Measurements from ENCODE around the gene PLXNB3.
"Not testable (repeated sequence)": the region's sequence is repeated elsewhere in the genome, so short reads cannot be mapped to it uniquely, and the experiment has no call there.

The PLXNB3 gene

GRCh38 chrX:153763989-153764755 lies at the start of gene PLXNB3:
PLXNB3 (plus strand) TSS chrX:153764249; CDS start chrX:153765536, 1,287 bp downstream.
- DNase-seq (ENCODE audit: low read depth): peak; percentile 14

DNA sequence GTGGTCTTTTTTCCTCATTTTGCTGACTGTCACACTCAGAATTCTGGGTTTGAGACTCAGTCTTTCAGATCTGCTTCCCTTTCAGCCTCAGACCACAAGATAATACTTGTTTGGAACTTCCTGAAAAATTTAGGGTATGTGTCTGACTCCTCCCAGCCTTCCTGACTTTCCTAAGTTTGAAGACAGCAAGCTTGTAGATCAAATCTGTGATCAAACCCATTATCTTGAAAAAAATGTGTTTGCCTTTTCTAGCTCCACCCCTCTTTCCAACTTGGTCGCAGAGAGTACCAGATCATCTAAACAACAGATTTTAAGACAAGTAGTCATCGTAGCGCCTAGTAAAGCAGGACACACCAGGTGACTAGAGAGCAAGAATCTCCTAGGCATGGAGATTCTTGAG lies 49.8 kb upstream of the PLXNB3 start:
- DNase-seq (ENCODE audit: low read depth): no peak

DNA sequence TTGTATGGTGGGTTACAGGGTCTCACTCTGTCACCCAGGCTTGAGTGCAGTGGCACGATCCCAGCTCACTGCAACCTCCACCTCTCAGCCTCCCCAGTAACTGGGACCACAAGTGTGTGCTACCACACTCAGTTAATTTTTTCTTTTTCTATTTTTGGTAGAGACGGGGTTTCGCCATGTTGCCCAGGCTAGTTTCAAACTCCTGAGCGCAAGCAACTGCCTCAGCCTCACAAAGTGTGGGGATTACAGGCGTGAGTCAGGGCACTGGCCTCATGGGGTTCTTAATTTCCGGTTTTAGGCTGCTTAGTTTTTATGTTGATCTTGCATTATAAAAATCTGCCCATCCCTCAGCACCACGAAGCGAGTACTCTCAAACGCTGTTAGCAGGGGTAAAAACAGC lies 46.6 kb upstream of the PLXNB3 start:
- DNase-seq (ENCODE audit: low read depth): no peak

GRCh38 chrX:153719238-153719637 lies 44.8 kb upstream of the PLXNB3 start:
- no peak for DNase-seq (ENCODE audit: low read depth)

- no peak for DNase-seq (ENCODE audit: low read depth)
These were observed 44.3 kb upstream of the PLXNB3 start for GRCh38 chrX:153719701-153720100.

- DNase-seq (ENCODE audit: low read depth): no peak
These were observed 41.2 kb upstream of the PLXNB3 start for GRCh38 chrX:153722704-153723350.

GRCh38 chrX:153723351-153724251 lies 40.4 kb upstream of the PLXNB3 start:
- DNase-seq (ENCODE audit: low read depth): no peak

GRCh38 chrX:153724252-153725038 lies 39.6 kb upstream of the PLXNB3 start, which contains the start of the genes ABCD1 and BCAP31:
ABCD1 (plus strand) TSS chrX:153724856; CDS start chrX:153725267, 411 bp downstream.
BCAP31 (minus strand) TSS chrX:153724387; CDS start chrX:153723244, 1,143 bp downstream.
- DNase-seq (ENCODE audit: low read depth): peak; percentile 23

GRCh38 chrX:153725039-153725831 lies 38.8 kb upstream of the PLXNB3 start:
- no peak for DNase-seq (ENCODE audit: low read depth)

- no peak for DNase-seq (ENCODE audit: low read depth)
These were observed 38.2 kb upstream of the PLXNB3 start for GRCh38 chrX:153725832-153726285.

GRCh38 chrX:153726286-153727122 lies 37.5 kb upstream of the PLXNB3 start:
- no peak for DNase-seq (ENCODE audit: low read depth)

DNA sequence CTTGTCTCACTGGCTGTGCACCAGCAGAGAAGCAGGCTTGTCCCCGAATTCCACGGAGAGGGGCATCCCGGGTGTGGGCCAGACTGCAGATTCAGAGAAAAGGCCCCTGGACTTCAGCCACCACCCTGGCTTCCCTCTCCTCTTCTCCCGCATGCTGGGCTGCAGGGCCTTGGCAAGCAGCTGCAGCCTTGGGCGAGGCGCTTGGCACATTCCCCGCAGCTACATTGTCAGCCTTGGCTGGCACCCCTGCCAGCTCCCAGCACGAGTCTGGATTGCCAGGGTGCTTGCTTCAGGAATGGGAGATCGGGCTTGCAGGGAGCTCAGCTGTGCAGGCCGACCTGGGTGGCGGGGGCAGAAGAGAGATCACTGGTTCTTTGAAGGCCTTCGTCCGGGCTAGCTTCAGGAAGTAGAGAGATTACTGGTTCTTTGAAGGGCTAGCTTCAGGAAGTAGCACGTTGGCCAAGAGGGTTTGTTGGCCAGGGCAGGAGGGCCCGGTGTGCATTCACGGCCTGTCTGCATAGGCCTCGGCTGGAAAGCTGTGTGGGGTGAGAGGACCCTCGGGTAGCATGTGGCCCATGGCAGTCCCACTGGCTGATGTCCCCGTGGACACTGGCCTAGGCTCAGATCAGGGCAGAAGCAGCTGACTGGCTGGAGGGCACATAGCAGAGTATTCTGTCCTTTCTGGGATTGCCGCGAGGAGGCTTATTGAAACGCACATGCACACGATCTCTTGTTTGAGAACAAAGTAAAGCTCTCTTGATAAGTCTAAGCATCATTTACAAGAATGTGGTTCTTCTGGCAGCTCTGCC lies 36.7 kb upstream of the PLXNB3 start:
- DNase-seq (ENCODE audit: low read depth): no peak

DNA sequence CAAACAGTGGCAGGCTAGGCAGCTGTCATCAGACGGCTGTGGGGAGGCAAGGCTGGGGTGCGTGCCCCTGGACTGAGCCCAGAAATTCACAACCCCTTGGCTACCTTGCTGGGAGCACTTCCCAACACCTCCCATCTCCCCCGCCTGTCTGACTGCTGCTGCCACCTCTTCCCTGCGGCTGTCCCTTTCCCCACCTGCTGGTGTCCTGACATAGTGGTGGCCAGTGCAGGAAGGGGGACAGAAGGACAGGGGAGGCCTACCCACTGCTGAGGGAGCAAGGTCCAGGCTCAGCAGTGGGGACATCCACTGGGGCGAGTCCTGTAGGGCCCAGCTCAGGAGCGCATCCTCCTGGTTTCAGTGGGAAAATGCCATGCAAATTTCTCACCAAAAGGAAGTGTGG lies 36.0 kb upstream of the PLXNB3 start:
- no peak for DNase-seq (ENCODE audit: low read depth)

- no peak for DNase-seq (ENCODE audit: low read depth)
These were observed 35.0 kb upstream of the PLXNB3 start for GRCh38 chrX:153728951-153729631.

GRCh38 chrX:153730115-153730514 lies 33.9 kb upstream of the PLXNB3 start:
- DNase-seq (ENCODE audit: low read depth): not testable (repeated sequence)

- no peak for DNase-seq (ENCODE audit: low read depth)
These were observed 32.8 kb upstream of the PLXNB3 start for GRCh38 chrX:153731117-153731844.

GRCh38 chrX:153731845-153732215 lies 32.2 kb upstream of the PLXNB3 start:
- no peak for DNase-seq (ENCODE audit: low read depth)

DNA sequence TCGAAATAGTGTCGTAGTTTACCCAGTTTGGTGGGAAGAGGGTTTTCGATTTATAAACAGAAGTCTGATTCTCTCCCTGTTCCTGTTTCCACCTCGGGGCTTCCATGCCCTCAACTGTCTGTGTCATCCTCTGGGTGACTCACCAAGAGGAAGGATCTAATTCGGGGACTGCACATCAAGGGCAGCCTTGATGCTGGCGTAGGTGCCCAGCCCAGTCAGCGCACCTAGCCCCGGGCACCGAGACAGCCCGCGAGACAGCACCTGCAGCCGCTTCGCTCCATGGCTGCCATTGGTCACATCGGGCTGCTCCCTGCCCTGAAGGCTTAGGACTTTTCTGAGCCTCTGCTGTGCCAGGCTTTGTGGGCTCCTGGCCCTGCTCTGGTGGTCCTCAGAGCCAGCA lies 31.6 kb upstream of the PLXNB3 start:
- no peak for DNase-seq (ENCODE audit: low read depth)
